DOHH2 (cell line): ENCODE data around the gene CELA2B.
"Not testable (repeated sequence)": the region's sequence is repeated elsewhere in the genome, so short reads cannot be mapped to it uniquely, and the experiment has no call there.

Experiments
- H3F3A ChIP-seq: fragments of 200-600 bp; sonication (generic), shearing (Covaris generic); 2 replicates; pipeline ENCODE4 v1.6.0; 2016; ENCODE audit warnings: antibody characterized with exemption, mild to moderate bottlenecking; ENCODE audit not compliant: control insufficient read depth, insufficient read depth
- H3K27ac ChIP-seq: fragments of 200-600 bp; sonication (generic); 2 replicates; pipeline ENCODE4 v1.5.1; 2014; ENCODE audit warnings: low read depth, mild to moderate bottlenecking, low read length, moderate library complexity
- H3K27me3 ChIP-seq: fragments of 200-600 bp; sonication (generic); 2 replicates; pipeline ENCODE4 v1.6.1; 2014; ENCODE audit warnings: mild to moderate bottlenecking, low read length, mixed read lengths; ENCODE audit not compliant: control insufficient read depth
- H3K36me3 ChIP-seq: fragments of 200-600 bp; sonication (generic); 2 replicates; pipeline ENCODE4 v1.6.1; 2014; ENCODE audit warnings: mild to moderate bottlenecking, low read length, moderate library complexity, mixed read lengths; ENCODE audit not compliant: control insufficient read depth
- H3K4me1 ChIP-seq: fragments of 200-600 bp; sonication (generic); 2 replicates; pipeline ENCODE4 v1.6.1; 2014; ENCODE audit warnings: mild to moderate bottlenecking, low read length, mixed read lengths; ENCODE audit not compliant: control insufficient read depth
- H3K4me2 ChIP-seq: fragments of 200-600 bp; sonication (generic); 2 replicates; pipeline ENCODE4 v1.6.0; 2014; ENCODE audit warnings: mild to moderate bottlenecking, low read length, moderate library complexity
- H3K4me3 ChIP-seq: fragments of 200-600 bp; sonication (generic); 2 replicates; pipeline ENCODE4 v1.5.1; 2014; ENCODE audit warnings: mild to moderate bottlenecking, low read length, mixed read lengths
- H3K79me2 ChIP-seq: fragments of 200-600 bp; sonication (generic); 2 replicates; pipeline ENCODE4 v1.6.1; 2014; ENCODE audit warnings: mild to moderate bottlenecking, low read length, mixed read lengths; ENCODE audit not compliant: control insufficient read depth
- H3K9me2 ChIP-seq: fragments of 200-600 bp; sonication (generic); replicated peaks from 2 replicates; pipeline ENCODE4 v1.6.1; 2014; ENCODE audit warnings: mild to moderate bottlenecking, low read length, mixed read lengths; ENCODE audit not compliant: control insufficient read depth
- H3K9me3 ChIP-seq: fragments of 200-600 bp; sonication (generic); 2 replicates; pipeline ENCODE4 v1.6.1; 2014; ENCODE audit warnings: antibody characterized with exemption, low read length, mixed read lengths; ENCODE audit not compliant: control insufficient read depth, insufficient read depth
- H4K20me1 ChIP-seq: fragments of 200-600 bp; sonication (generic); 2 replicates; pipeline ENCODE4 v1.6.0; 2014; ENCODE audit warnings: low read depth, mild to moderate bottlenecking, antibody characterized with exemption, low read length, moderate library complexity; ENCODE audit not compliant: control insufficient read depth, insufficient read depth
- CTCF ChIP-seq: fragments of 200-600 bp; sonication (generic); IDR thresholded peaks from one replicate; pipeline ENCODE4 v1.5.1; 2014; ENCODE audit warnings: antibody characterized with exemption, mild to moderate bottlenecking, low read depth, low read length; ENCODE audit not compliant: poor library complexity, severe bottlenecking
- EZH2phosphoT487 ChIP-seq: fragments of 200-600 bp; sonication (generic); IDR thresholded peaks from 2 replicates; pipeline ENCODE4 v1.6.1; 2017; ENCODE audit warnings: borderline replicate concordance, mild to moderate bottlenecking, antibody characterized with exemption, low read length, moderate library complexity, mixed read lengths

The CELA2B gene

GRCh38 chr1:15510611-15511405 lies 34.9 kb downstream of the CELA2B start:
- peaks cover 24% of the 10 kb centered on the region for H3K4me1 ChIP-seq
- no peaks in the 10 kb centered on the region for H3K36me3 ChIP-seq
- no peaks in the 10 kb centered on the region for H3K9me2 ChIP-seq
- H3K4me3 ChIP-seq: no peak overlapping the region
- no peaks in the 10 kb centered on the region for H4K20me1 ChIP-seq
- H3K79me2 ChIP-seq: no peaks in the 10 kb centered on the region
- H3F3A ChIP-seq: no peaks in the 10 kb centered on the region
- H3K4me2 ChIP-seq: no peak overlapping the region
- H3K27me3 ChIP-seq: no peaks in the 10 kb centered on the region
- no peak overlapping the region for H3K27ac ChIP-seq
- no peaks in the 10 kb centered on the region for H3K9me3 ChIP-seq
- TF ChIP-seq CTCF: no peak
- TF ChIP-seq EZH2phosphoT487: no peak

- Histone ChIP-seq H3K27ac (no peak overlapping the region), H3F3A (no peaks in the 10 kb centered on the region), H3K4me2 (no peak overlapping the region), H3K4me1 (peaks cover 15% of the 10 kb centered on the region), H3K9me2 (no peaks in the 10 kb centered on the region), H3K27me3 (no peaks in the 10 kb centered on the region), H4K20me1 (no peaks in the 10 kb centered on the region), H3K4me3 (no peak overlapping the region), H3K36me3 (peaks cover 4% of the 10 kb centered on the region), H3K9me3 (no peaks in the 10 kb centered on the region), H3K79me2 (no peaks in the 10 kb centered on the region)
- TF ChIP-seq CTCF: no peak
- TF ChIP-seq EZH2phosphoT487: no peak
Observed at GRCh38 chr1:15513192-15513591, 37.3 kb downstream of the CELA2B start.

- Histone ChIP-seq H3K9me2 (no peaks in the 10 kb centered on the region), H4K20me1 (no peaks in the 10 kb centered on the region), H3K4me3 (no peak overlapping the region), H3K4me1 (peaks cover 12% of the 10 kb centered on the region), H3K27me3 (no peaks in the 10 kb centered on the region), H3K27ac (no peak overlapping the region), H3K9me3 (no peaks in the 10 kb centered on the region), H3F3A (no peaks in the 10 kb centered on the region), H3K4me2 (no peak overlapping the region), H3K79me2 (no peaks in the 10 kb centered on the region), H3K36me3 (peaks cover 4% of the 10 kb centered on the region)
- TF ChIP-seq CTCF (no peak), EZH2phosphoT487 (no peak)
Observed at GRCh38 chr1:15513919-15514318, 38.0 kb downstream of the CELA2B start.

- H3K27ac ChIP-seq, H3K9me2 ChIP-seq, H3K9me3 ChIP-seq, H3K27me3 ChIP-seq, H3K4me2 ChIP-seq, H3K4me1 ChIP-seq, H3K79me2 ChIP-seq, H3F3A ChIP-seq, H4K20me1 ChIP-seq, H3K4me3 ChIP-seq, H3K36me3 ChIP-seq: not testable (repeated sequence)
Observed at GRCh38 chr1:15514557-15514956, 38.7 kb downstream of the CELA2B start.
